Left hindlimb (tissue), 1 donor: ENCODE results near the gene ZBTB20.

ENCODE experiments used
- DNase-seq: peaks from one replicate; pipeline ENCODE4 v3.0.0-alpha.2; 2018

Gene ZBTB20

DNA sequence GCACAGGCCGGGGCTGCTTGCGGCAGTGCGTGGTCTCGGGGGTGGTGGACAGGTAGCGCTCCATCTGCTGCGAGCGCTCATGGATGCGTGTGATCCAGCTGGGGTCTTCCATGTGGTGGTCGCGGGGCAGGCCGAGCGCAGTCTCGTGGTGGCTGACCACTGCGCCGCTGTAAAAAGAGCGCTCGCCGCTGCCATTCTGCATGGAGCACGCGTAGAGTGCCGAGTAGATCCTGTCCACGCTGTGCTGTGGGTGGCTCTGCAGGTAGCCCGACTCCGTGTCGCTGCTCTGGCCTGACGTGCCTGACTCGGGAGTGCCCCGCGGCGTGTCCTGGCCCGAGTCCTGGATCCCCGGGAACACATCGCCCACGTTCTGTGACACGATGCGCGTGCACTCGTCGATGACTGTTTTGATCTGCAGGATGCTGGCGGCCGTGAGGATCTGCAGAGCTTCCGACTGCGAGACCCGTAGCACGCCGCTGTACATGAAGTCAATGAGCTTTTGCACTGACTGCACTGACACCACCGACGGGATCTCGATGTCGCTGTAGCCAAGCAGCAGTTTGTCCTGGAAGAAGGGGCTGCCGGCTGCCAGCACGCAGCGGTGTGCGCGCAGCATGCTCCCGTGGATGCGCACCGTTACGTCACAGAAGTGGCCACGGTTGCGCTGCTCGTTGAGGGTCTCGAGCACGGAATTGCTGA lies 795.8 kb downstream of the ZBTB20 start:
- no peak for DNase-seq

DNA sequence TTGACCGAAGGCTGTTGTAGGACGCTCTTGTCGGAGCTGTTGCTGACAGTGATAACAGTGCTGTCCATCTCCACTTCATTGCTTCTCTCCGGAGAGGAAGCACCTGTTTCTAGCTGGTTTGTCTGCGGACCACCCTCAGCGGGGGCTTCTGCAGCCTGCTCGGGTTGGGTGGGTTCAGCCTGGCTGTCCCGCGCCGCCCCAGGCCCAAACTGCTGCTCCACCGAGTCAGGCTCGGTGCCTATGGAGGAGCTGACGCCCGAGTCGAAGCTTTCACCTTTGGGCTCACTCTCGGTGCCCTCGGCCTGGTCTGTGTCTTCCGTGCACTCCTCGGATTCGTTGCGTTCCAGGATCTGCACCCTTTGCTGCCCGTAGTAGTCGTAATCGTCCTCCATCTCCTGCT lies 796.4 kb downstream of the ZBTB20 start:
- no peak for DNase-seq

DNA sequence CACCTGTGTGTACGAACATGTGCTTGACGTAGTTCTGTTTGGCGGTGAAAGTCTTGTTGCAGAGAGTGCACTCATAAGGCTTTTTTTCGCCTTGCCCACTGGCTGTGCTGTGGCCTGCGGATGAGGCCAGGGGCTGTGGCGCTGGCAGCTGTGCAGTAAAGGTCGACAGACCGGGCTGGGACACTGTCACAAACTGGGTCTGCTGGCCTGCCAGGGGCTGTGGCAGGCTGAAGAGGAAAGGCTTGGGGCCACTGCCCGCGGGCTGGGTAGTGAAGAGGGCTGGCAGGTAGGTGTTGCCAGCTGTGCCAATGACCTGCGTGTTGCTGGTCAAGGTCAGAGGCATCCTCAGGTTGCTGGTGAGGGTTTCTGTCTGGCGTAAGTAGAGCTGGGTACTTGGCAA lies 796.8 kb downstream of the ZBTB20 start:
- no peak for DNase-seq

DNA sequence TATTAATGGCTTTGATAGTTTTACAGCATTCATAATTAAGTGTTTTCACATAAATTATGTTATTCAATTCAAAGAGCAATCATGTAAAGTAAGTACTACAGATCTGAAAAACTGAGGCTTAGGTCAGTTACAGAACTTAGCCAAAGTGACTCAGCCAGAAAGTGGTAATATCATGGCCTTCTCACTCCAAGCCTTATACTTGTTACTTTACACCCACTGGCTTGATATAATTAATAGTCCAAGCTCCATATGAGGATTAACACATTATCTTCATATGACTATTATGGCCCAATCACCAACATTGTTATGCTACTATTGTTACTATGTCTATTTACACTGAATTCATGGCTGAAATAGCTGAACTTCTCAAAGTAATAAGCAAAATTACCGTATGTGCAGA lies 802.6 kb downstream of the ZBTB20 start:
- DNase-seq, result no peak

DNA sequence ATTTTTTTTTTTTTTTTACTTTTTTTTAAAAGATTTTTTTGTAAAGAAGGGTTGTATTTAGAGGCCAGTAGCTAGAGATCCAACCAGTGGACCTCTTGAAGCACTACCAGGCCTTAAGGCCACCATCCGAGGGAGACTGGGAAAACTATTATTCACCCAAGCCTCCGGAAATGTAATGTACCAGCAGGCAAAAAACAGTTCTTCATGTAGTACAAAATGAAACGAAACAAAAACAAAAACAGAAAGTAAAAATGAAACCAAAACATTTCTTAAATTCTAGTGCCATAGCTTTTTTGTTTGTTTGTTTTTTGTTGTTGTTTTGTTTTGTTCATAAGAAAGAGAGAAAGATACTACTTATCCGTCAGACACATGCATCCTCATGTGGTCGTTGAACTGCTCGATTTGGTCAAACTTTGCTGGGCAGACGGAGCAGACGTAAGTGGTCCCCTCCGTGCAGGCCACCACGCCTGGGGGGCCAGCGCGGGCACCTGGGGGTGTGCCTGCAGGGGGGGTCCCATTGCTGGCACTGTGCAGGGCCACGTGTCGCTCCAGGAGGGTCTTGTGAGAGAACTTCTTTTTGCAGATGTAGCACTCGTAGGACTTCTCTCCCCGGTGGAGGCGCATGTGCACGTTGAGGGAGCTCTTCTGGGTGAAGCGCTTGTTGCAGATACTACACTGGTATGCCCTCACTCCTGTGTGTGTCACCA lies 808.3 kb downstream of the ZBTB20 start:
- DNase-seq, result no peak

DNA sequence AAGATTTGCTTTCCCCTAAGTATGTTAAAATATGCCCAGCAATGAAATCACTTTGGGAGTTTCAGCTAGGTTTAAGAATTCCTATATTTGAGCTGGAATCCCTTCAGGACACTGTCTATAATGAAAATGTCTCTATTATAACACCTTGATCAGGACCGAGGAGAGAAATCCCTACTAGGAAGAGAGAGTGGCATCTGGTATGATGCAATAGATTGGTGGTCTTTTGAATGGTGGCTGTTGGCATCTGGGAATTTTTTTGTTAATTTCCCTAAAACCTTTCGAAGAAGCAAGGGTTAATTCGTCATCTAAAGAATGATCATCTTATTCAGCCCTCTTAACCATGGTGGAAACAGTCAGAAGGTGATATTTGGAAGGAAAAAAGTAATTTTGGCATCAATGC lies 810.2 kb downstream of the ZBTB20 start:
- DNase-seq, result no peak

DNA sequence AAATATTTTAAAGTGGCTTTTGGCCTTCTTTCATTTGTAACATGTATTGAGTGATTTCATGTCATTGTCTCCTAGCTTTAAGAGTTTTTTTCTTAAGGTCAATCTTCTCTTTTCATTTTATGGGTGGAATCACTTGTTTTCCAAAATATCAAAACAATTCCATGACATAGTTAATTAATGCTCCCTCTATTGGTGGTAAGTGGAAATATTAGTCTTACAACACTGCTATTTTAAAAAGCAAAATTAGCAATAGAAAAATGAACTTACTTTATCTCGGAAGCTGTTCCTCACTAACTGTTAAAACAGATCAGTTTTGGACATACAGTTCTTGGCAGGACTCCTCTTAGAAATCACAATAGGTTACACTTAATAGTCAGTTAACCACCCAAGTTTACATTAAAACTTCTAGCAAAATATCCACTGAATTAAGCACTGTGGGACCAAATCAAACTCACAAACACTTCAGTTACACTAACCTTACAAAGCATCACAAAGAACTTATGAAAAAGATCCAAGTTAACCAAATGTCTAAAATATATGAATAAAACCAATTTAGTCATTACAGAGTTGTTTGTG lies 810.9 kb downstream of the ZBTB20 start:
- no peak for DNase-seq

DNA sequence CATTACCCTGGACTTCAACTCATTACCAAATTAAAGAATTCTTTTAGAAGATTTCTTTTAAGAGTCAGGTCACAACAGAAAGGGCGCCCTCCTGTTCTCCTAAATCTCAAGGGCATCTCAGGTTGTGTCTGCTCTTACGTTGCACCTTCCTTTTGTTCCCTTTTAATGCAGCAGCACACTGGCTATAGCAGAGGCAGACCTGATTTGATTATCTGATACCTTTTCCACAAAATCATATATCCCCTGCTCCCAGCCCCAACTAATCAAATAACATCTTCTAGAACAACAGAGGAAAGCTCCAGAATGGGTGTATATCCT lies 813.2 kb downstream of the ZBTB20 start:
- DNase-seq, result no peak

DNA sequence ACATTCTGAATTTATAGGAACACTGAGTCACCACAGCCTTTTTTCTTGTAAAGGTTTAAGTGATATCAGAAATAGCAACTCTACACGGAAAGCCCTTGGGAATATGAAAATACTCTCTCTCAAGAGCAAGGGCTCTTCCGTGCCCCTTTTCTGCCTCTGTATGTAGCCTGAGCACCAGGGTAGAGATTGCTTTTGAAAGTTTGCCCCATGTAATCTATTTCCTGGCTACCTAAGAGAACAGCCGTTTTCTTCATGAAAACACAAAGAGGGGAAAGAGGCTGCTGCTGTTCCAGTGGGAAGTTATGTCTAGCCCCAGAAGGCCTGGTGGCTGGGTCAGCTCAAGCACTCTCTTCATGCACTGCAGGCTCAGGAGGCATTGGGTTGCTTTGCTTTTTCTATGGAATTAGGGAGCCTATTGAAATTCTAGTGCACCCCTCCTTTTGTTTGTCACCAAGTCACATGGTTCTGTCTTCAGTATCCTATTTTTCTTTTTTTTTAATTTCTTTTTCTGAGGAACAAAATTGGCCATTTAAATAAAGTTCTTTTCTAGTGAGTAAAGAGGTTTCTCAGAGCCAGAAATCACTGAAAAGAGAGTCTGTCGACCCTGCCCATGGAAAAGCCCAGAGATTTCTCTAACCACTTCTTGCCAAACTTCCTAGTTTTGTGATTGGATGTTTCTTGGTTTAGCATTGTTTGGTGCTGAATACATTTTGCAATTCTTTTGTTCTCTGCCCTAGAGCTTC lies 813.7 kb downstream of the ZBTB20 start:
- DNase-seq, result no peak

DNA sequence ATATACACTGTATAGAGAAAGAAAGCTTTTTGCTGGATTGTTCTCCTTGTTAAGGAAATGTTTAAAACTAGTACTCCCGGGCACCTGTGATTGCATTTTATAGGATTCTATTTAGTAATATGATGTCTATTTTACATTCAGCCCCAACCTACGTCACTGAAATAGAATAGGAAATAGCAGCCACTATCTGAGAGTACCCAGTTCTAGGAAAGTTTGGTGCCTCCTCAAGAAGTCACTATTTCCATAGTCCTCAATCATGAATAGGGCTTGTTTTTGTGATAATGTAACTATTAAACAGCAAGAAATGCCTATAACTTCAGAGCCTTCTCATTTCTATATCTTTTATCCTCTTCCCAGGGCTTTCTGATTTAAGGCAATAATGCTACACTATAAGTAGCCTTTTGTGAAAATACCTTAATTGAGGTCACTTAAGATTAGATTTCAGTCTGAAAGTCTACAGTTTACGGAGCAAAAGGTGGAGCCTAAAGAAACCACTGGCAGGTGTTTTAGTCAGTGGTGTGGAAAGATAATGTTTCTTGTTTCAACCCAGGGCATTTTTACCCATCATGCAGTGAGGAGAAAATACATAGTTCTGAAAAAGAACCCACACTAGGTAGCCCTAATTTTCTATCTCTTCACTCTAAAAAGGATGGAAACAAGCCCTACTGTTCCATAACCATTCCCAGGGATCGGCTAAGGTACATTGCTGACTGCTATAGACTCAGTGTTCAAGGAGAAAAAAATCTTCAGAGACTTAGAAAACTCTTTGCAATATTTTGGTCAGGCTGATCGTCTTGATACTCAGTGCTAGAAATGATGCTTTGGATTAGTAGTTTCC lies 814.5 kb downstream of the ZBTB20 start:
- DNase-seq, result no peak

DNA sequence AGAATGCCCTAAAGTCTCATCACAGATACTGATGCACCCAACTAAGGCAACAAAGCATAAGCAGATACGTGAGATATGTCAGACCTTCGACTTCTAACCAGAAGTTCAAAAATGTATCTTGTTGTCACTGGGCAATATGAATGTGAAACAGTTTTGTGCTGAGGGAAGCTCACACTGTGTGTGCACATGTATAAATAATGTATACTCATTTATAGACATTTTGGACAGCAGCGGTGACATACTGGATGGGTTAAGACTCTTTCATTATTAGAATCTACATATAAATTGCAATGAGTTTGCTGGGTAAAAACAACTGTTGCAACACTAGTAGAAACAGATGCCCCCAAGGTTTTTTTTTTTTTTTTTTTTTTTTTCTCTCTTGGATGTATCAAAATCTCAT lies 815.4 kb downstream of the ZBTB20 start:
- DNase-seq, result no peak

DNA sequence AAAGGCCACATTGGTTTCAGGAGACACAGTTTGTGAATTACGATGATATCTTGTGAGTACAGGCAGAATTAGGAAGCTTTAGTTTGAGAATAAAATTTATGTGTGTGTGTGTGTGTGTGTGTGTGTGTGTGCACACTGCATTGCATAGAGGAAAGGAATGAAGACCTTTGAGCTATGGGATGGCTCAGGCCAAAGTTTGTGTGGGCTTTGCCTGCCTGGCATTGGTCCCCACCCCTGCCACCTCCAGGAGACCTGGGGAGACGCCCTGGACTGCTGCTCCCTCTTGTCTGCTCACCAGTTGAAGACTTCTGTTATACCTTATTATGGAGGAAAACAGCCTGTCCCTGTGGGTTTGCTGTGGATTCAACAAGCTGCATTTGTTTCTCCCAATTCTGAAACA lies 816.1 kb downstream of the ZBTB20 start:
- no peak for DNase-seq

DNA sequence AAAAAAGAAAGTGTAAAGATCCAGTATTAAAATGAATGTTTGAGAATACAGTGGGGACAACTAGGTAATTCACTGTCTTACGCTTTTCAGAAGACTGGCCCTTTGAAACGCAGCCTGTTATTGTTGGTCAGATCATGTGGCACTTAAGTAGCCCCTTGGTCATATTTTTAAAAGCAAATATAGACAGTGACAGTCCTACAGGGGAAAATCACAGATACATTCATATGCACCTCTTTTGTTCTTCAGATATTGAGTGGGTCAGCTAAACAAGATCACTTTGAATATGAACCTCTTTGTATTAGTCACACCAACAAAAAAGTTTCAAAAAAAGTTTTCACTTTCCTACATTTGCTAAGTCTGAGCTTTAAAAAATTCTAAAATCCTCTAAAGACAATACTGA lies 817.3 kb downstream of the ZBTB20 start:
- no peak for DNase-seq

DNA sequence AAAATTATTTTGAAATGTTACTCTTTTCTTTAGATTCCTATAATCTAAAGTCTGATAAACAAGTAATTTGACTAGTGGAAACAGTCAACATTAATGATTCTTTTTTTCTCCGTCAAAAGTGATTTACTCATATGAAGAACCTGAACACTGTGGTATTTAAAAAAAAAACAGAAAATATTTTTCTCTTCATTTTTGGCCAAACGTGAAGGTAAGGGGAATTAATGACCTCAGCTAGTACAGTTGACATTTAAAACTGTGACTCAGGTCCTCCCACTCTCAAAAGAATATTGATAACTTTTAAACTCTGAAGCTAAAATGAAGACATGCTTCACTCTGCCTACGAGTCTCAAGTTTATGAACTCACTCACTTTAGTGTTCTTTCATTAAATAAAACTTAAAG lies 818.7 kb downstream of the ZBTB20 start:
- DNase-seq, result no peak

DNA sequence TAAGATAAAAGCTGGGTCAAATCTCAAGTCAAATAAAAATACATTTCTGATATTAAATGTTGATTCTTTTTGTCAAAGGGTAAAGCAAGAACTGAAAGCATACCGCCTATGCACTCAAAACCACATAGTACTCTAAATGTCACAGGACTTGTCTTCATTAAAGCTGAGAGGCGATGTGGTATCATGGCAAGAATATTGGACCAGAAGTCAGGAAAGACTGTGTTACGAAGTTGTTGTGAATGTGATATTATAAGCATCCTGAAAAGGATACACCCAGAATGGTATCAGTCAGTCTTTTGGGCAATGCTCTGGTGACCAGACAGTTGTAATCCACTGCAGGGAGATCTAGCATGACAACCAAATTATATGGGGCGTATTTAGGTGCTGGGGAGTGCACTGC lies 819.4 kb downstream of the ZBTB20 start:
- DNase-seq, result no peak

DNA sequence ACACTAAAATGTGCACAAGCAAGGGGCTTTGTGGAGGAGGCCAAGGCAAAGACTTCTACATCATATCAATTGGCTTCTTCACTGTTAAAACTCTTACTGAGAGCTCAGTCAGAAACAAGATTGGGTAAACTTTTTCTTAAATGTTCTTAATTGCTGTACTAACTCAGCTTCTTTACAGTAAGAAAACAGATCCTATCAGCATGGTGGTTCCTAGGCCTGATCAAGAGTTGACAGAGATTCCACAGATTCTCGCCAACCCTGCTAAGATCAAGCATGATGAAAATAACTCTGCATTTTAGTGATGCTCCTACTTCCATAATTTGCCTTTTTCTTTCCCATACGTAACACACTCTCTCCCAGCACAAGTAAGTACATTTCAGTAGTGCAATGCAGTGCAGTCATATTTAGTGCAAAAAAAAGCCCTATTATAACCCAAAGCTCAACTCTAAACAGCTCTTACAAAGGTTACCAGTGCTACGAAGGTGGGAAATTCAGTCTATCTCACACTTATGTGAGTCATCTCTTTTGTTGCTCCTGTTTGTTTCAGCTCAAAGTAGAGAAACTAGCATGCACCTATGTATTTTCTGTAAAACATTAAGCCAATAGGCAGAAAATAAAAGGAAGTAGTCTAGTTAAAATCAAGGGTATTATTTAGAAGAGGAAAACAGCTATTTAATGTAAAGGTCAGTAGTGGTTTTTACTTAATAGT lies 823.4 kb downstream of the ZBTB20 start:
- no peak for DNase-seq

DNA sequence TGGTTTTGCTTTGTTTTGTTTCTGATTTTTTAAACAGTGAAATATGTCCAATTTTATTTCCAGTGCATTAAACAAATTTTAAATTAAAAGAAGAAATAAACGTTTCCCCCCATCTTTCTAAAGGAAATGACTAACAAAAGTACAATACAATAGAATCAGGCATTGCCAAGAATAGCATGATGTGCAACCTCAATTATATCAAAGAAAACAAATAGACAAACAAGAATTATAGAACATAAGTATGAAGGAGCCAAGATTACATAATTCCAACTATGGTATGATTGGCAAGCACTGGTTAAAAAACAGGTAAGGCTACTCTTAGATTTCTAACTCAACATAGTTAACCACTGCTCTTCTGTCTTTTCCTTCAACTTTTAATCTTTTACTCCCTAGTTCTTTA lies 826.8 kb downstream of the ZBTB20 start:
- no peak for DNase-seq

DNA sequence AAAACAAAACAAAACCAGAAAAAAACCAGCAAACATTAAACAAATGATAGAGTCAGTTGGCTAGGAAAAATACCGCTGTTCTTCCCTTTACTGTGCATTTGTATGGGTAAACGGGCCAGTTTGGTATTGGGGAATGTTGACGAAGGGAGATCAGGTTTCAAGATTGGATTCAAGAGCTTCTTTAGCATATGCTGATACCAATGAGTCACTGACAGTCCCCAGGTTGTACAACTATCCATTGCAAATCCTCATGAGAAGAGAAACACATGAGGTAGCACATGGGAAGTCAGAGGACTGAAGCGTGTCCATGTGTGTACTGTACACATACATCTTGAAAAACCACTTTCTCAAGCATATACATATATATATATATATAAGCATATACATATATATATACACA lies 827.6 kb downstream of the ZBTB20 start:
- DNase-seq, result no peak

DNA sequence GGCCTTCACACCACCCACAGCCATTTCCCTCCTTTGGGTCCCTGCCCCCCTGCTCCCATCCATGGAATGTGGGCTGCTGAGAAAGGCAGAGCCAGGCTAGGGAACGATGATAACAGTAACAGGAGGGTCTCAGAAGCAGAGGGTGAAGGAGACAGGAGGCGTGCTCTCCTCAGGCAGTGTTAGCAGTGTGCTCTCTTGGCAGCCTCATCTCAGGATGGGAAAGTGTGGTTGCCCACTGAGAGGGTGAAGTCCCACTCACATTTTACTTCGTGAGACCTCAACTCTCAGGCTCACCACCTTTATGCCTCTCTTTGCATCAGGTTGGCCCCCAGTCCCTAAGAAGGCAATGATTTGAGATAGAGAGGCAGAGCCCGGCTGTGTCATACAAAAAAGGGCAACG lies 828.8 kb downstream of the ZBTB20 start:
- no peak for DNase-seq

DNA sequence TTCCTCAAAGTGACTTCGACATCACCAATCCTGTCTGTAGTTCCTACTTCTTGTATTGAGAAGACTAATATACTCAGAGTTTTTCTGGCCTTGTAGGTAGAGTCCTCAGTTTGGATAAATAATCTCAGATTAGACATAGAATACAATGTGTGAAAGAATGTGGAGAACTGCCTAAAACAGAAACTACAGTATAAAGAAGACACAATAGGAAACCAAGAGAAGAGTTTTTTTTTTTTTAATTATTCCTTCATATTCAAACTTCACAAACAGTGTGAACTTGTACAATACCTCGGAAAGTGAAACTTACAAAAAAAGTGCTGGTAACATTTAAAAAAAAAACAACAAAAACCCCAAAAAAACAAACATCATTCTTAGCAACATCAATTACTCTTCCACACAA lies 832.8 kb downstream of the ZBTB20 start:
- DNase-seq, result no peak

DNA sequence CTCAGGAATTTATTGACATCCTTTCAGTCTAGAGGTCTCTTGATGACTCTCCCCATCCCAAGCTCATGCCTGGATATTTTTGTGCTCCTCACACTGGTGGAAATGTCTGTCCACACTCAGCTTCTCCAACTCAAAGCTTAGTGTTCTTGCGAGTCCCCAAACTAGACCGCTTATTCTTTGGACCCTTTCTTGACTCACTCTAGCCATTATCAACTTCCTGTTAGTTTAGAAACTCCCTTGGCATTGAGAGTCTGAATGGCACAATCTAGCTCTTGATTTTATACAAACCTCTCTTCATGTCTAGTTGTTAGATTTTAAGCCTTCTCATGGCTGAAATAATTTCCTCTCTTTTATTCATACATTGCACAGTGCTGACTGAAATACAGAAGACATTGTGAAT lies 833.7 kb downstream of the ZBTB20 start:
- no peak for DNase-seq

DNA sequence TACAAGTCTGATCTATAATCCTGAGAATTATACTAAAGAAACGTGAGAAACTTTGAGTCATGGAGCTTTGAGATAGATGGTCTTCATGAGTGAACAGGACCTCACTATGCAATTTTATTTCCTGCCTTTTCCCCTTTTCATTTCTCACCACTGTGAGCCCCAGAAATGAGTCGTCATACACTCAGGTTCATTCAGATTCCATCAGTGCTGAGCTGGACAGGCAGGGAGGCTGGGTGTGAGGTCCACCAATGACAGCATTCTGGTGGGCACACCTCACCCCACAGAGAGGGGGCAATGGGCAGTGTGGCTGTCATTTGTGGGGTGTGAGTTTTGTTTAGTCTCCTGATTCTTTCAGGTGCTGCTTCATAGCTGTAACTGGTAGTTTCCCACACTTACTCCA lies 836.4 kb downstream of the ZBTB20 start:
- DNase-seq, result no peak
